ENCODE data around the gene LCE3C.

LCE3C gene

GRCh38 chr1:152621993-152622392, 22.0 kb downstream of the LCE3C start:
- TF ChIP-seq POLR2AphosphoS5 (IDR thresholded peaks at IDR 0.05; ENCODE audit: low read depth, low read length): no peak
- TF ChIP-seq FOXP2 (optimal IDR thresholded peaks at IDR 0.05; ENCODE audit: borderline replicate concordance, extremely low read depth, extremely low read length, insufficient read depth): no peak
- TF ChIP-seq, protein P1, sequence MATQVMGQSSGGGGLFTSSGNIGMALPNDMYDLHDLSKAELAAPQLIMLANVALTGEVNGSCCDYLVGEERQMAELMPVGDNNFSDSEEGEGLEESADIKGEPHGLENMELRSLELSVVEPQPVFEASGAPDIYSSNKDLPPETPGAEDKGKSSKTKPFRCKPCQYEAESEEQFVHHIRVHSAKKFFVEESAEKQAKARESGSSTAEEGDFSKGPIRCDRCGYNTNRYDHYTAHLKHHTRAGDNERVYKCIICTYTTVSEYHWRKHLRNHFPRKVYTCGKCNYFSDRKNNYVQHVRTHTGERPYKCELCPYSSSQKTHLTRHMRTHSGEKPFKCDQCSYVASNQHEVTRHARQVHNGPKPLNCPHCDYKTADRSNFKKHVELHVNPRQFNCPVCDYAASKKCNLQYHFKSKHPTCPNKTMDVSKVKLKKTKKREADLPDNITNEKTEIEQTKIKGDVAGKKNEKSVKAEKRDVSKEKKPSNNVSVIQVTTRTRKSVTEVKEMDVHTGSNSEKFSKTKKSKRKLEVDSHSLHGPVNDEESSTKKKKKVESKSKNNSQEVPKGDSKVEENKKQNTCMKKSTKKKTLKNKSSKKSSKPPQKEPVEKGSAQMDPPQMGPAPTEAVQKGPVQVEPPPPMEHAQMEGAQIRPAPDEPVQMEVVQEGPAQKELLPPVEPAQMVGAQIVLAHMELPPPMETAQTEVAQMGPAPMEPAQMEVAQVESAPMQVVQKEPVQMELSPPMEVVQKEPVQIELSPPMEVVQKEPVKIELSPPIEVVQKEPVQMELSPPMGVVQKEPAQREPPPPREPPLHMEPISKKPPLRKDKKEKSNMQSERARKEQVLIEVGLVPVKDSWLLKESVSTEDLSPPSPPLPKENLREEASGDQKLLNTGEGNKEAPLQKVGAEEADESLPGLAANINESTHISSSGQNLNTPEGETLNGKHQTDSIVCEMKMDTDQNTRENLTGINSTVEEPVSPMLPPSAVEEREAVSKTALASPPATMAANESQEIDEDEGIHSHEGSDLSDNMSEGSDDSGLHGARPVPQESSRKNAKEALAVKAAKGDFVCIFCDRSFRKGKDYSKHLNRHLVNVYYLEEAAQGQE (IDR thresholded peaks at IDR 0.05; ENCODE audit: insufficient read depth in 1 of 2, low read depth in 2 of 2, low read length in 2 of 2): no peak
- TF ChIP-seq SIN3A (IDR thresholded peaks at IDR 0.05; ENCODE audit: borderline replicate concordance, insufficient read depth, low read length): no peak
- TF ChIP-seq TAF1 (IDR thresholded peaks at IDR 0.05; ENCODE audit: borderline replicate concordance, insufficient read depth, low read length): no peak

DNA sequence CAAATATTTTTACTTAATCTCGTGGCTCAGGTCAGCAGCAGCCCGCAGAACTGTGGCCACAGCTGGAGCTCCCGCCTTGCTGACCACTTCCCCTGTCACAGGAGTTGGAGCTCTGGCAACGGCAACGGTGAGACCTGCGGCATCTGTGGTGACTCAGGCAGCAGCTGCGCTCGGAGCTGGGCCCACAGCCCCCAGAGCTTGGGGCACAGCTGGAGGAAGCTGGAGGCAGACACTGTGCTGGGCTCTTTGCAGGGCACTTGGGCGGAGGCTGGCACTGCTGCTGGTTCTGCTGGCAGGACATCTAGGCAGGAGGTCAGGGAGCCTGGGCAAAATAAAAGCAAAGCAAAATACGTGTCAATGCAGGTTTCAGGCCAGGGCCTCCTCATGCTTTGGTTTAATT, 22.8 kb downstream of the LCE3C start, which contains the start of gene LCE3A:
TSS of gene LCE3A (minus strand) at position 301 of the 400 bp plus-strand sequence. CDS start at position 301, 0 bp downstream.
- TF ChIP-seq TAF1 (IDR thresholded peaks at IDR 0.05; ENCODE audit: borderline replicate concordance, insufficient read depth, low read length) (no peak), SIN3A (IDR thresholded peaks at IDR 0.05; ENCODE audit: borderline replicate concordance, insufficient read depth, low read length) (no peak), FOXP2 (optimal IDR thresholded peaks at IDR 0.05; ENCODE audit: borderline replicate concordance, extremely low read depth, extremely low read length, insufficient read depth) (no peak), POLR2AphosphoS5 (IDR thresholded peaks at IDR 0.05; ENCODE audit: low read depth, low read length) (no peak)
- TF ChIP-seq, protein P1 (IDR thresholded peaks at IDR 0.05; ENCODE audit: insufficient read depth in 1 of 2, low read depth in 2 of 2, low read length in 2 of 2): no peak

DNA sequence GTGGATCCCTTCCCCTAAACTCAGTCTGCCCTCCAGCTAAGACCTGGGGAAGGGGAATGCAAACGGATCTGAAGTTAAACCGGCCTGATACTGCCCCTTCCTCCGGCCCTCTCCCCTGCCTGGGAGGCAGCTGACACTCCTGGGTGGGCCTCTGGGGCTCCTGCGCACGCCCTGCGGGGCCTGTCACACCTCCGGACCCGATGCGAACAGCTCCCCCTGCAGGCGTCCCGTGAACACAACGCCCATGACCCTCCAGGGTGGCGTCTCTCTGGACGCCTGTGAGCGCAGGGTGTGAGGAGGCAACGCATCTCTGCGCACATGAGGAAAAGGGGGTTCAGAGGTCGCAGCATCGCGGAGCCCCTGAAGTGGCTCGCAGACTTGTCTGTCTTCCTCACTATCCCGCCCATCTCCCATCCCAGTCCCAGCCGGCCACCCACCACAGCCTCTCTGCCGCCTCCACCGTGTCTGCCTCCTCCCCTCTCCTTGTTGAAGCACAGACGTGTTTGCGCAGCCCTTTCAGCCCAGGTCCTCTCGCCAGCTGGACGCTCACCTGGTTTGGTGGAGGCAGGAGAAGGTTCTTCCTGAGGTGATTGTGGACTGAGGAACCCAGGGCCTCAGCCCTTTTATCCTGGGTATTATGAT, 23.3 kb downstream of the LCE3C start:
- TF ChIP-seq SIN3A (IDR thresholded peaks at IDR 0.05; ENCODE audit: borderline replicate concordance, insufficient read depth, low read length): no peak
- TF ChIP-seq POLR2AphosphoS5 (IDR thresholded peaks at IDR 0.05; ENCODE audit: low read depth, low read length): no peak
- TF ChIP-seq FOXP2 (optimal IDR thresholded peaks at IDR 0.05; ENCODE audit: borderline replicate concordance, extremely low read depth, extremely low read length, insufficient read depth): no peak
- TF ChIP-seq, protein P1 (IDR thresholded peaks at IDR 0.05; ENCODE audit: insufficient read depth in 1 of 2, low read depth in 2 of 2, low read length in 2 of 2): no peak
- no peak for TF ChIP-seq TAF1 (IDR thresholded peaks at IDR 0.05; ENCODE audit: borderline replicate concordance, insufficient read depth, low read length)

DNA sequence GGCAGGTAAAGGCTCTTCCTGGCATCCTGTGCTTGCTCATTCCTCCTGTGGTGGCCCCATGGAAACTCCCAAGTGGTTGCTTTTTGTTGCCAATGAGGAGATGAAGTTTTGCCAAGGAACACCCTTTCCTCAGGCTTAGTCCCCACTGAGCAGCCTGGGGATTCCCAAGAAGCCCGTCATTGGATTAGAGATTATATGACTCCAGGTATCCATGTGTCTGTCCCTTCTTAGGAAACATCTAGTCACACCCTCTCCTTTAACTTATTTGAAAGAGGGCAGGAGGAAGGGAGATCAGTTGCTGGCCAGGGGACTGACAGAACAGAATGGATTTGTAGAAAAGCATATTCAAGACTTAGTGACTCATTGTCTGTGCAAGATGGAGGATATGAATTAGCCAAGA, 26.7 kb downstream of the LCE3C start:
- TF ChIP-seq TAF1 (IDR thresholded peaks at IDR 0.05; ENCODE audit: borderline replicate concordance, insufficient read depth, low read length): no peak
- no peak for TF ChIP-seq FOXP2 (optimal IDR thresholded peaks at IDR 0.05; ENCODE audit: borderline replicate concordance, extremely low read depth, extremely low read length, insufficient read depth)
- TF ChIP-seq, protein P1 (IDR thresholded peaks at IDR 0.05; ENCODE audit: insufficient read depth in 1 of 2, low read depth in 2 of 2, low read length in 2 of 2): no peak
- no peak for TF ChIP-seq POLR2AphosphoS5 (IDR thresholded peaks at IDR 0.05; ENCODE audit: low read depth, low read length)
- TF ChIP-seq SIN3A (IDR thresholded peaks at IDR 0.05; ENCODE audit: borderline replicate concordance, insufficient read depth, low read length): no peak

All from PFSK-1 (cell line).